22Rv1 (cell line): ENCODE data around the gene AJM1.

Source experiments
- ZFX ChIP-seq: fragments of 450-650 bp; IDR thresholded peaks from 2 replicates; pipeline ENCODE4 v1.6.1; 2017; ENCODE audit warnings: antibody characterized with exemption, borderline replicate concordance
- TF ChIP-seq, protein P1 (sequence below): fragments of 450-650 bp; IDR thresholded peaks from 2 replicates; pipeline ENCODE4 v1.5.1; 2017; ENCODE audit warnings: mild to moderate bottlenecking

DNA sequence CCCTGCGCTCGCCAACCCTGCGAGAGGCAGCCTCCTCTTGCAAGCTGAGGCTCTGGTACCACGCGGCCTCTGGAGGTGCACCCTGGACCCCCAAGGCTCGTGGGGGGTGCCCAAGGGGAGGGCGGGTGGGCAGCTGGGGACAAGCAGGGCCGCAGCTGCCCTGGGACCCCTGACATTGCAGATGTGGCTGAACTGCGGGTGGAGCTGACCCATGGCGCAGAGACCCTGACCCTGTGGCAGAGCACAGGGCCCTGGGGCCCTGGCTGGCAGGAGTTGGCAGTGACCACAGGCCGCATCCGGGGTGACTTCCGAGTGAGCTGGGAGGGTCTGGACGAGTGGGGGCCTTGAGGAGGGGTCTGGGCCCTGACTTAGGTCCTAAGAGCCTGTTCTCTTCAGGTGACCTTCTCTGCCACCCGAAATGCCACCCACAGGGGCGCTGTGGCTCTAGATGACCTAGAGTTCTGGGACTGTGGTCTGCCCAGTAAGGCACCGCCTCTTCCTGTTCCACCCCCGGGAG, 11.4 kb downstream of the AJM1 start:
- TF ChIP-seq, protein P1, sequence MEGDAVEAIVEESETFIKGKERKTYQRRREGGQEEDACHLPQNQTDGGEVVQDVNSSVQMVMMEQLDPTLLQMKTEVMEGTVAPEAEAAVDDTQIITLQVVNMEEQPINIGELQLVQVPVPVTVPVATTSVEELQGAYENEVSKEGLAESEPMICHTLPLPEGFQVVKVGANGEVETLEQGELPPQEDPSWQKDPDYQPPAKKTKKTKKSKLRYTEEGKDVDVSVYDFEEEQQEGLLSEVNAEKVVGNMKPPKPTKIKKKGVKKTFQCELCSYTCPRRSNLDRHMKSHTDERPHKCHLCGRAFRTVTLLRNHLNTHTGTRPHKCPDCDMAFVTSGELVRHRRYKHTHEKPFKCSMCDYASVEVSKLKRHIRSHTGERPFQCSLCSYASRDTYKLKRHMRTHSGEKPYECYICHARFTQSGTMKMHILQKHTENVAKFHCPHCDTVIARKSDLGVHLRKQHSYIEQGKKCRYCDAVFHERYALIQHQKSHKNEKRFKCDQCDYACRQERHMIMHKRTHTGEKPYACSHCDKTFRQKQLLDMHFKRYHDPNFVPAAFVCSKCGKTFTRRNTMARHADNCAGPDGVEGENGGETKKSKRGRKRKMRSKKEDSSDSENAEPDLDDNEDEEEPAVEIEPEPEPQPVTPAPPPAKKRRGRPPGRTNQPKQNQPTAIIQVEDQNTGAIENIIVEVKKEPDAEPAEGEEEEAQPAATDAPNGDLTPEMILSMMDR = no peak
- TF ChIP-seq ZFX = no peak
